K562 (cell line): ENCODE measurements around the gene RCOR1. TPM values are rescaled to one million over a fixed set of nuclear protein-coding genes. Genes with fewer than 3 reads are reported as not detected.

ENCODE experiments used
- ARID1B ChIP-seq: fragments of 450-650 bp; IDR thresholded peaks from 2 replicates; pipeline ENCODE4 v1.6.1; 2016; ENCODE audit warnings: antibody characterized with exemption, mild to moderate bottlenecking, inconsistent platforms
- CBFA2T2 ChIP-seq: fragments of 450-650 bp; conservative IDR thresholded peaks from 2 replicates; pipeline ENCODE4 v1.6.1; 2017; ENCODE audit warnings: mild to moderate bottlenecking
- EP300 ChIP-seq: IDR thresholded peaks from 2 replicates; pipeline ENCODE4 v1.6.1; 2012; ENCODE audit warnings: low read length, improper control_type of control experiment
- HMG20B ChIP-seq: fragments of 250-450 bp; sonication (Bioruptor Pico); IDR thresholded peaks from 2 replicates; pipeline ENCODE4 v1.5.0; 2021; ENCODE audit warnings: mild to moderate bottlenecking
- NCOR1 ChIP-seq: fragments of 450-650 bp; IDR thresholded peaks from 2 replicates; pipeline ENCODE4 v1.6.1; 2016; ENCODE audit warnings: mild to moderate bottlenecking, moderate library complexity
- PML ChIP-seq: IDR thresholded peaks from 2 replicates; pipeline ENCODE4 v1.6.1; 2012; ENCODE audit warnings: low read length, inconsistent platforms
- TCF3 ChIP-seq: sonication (generic); formaldehyde crosslinking; IDR thresholded peaks from 2 replicates; pipeline ENCODE4 v1.4.0; 2020; ENCODE audit warnings: mild to moderate bottlenecking, missing genetic modification reagents
- polyA plus RNA-seq, 8 experiments: library from polyadenylated mRNA; depleted of rRNA in 4 of 8; stranded (reverse) in 5 of 8; unstranded in 3 of 8; fragments of >200 nt; fragmentation: Nextera tagmentation in 2 of 8; fragmentation: Illumina TruSeq in 1 of 8; extraction: Ambion mirVana in 2 of 8; extraction: Trizol in 1 of 8; gene quantifications; 2 replicates each; pipeline versions ENCODE4 v1.2.1 to v1.2.3, GENCODE V29; 2011 to 2014; ENCODE audit warnings: inconsistent platforms in 1 of 8, missing spikeins in 1 of 8
- total RNA-seq, 7 experiments: library from RNA; depleted of rRNA in 6 of 7; stranded (reverse); fragments of >200 nt in 6 of 7; fragmentation: Illumina TruSeq in 2 of 7; extraction: Trizol in 2 of 7; gene quantifications; 2 replicates each; pipeline versions ENCODE4 v1.2.1 to v1.2.3, GENCODE V29; 2011 to 2021; ENCODE audit warnings: low replicate concordance in 1 of 7
- TF ChIP-seq, protein P1 (sequence below), 2 experiments: fragments of 450-650 bp; formaldehyde crosslinking in 1 of 2; IDR thresholded peaks; 2 replicates each; pipeline versions ENCODE4 v1.4.0 to v1.6.1; 2014 to 2020; ENCODE audit warnings: mild to moderate bottlenecking in 2 of 2, borderline replicate concordance in 1 of 2, low read depth in 1 of 2

RCOR1 gene
- total and polyA plus RNA-seq, 9 of the 15 experiments (the other 6 are each of a cell fraction or from before 2014, with no cell fraction given), result 8.5 to 47.9 (median 20.9) TPM

DNA sequence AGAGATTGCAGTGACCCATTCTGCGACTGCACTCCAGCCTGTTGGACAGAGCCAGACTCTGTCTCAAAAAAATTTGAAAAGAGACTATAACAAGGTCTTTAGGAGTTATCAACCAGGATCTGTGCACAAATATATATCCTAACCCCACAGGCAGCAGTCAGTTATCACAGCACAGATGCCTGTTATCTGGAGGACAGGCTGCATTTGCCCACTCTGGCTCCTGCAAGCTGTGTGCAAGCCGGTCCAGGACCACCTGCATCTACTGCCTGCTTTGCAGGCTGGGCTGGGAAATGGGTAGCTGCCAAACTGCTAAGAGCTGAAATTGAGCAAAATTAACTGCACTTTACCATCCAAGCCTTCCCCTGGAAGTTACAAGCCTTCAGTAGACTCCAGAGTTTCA lies 21.4 kb upstream of the RCOR1 start (continued):
- peak; percentile 84 for TF ChIP-seq ARID1B
- no peak for TF ChIP-seq HMG20B (CRISPR knock-in tag)
- TF ChIP-seq, protein P1, sequence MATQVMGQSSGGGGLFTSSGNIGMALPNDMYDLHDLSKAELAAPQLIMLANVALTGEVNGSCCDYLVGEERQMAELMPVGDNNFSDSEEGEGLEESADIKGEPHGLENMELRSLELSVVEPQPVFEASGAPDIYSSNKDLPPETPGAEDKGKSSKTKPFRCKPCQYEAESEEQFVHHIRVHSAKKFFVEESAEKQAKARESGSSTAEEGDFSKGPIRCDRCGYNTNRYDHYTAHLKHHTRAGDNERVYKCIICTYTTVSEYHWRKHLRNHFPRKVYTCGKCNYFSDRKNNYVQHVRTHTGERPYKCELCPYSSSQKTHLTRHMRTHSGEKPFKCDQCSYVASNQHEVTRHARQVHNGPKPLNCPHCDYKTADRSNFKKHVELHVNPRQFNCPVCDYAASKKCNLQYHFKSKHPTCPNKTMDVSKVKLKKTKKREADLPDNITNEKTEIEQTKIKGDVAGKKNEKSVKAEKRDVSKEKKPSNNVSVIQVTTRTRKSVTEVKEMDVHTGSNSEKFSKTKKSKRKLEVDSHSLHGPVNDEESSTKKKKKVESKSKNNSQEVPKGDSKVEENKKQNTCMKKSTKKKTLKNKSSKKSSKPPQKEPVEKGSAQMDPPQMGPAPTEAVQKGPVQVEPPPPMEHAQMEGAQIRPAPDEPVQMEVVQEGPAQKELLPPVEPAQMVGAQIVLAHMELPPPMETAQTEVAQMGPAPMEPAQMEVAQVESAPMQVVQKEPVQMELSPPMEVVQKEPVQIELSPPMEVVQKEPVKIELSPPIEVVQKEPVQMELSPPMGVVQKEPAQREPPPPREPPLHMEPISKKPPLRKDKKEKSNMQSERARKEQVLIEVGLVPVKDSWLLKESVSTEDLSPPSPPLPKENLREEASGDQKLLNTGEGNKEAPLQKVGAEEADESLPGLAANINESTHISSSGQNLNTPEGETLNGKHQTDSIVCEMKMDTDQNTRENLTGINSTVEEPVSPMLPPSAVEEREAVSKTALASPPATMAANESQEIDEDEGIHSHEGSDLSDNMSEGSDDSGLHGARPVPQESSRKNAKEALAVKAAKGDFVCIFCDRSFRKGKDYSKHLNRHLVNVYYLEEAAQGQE (IDR thresholded peaks at IDR 0.05; ENCODE audit: borderline replicate concordance), result peak; percentile 16; the same call in 1 of the 2 replicates
- TF ChIP-seq, protein P1 (CRISPR knock-in tag; IDR thresholded peaks at IDR 0.05; ENCODE audit: low read depth), result no peak
- peak; percentile 85 for TF ChIP-seq CBFA2T2
- TF ChIP-seq TCF3 (CRISPR knock-in tag), result peak; percentile 82
- peak; percentile 48; the same call in 1 of the 2 replicates for TF ChIP-seq EP300
- peak; percentile 59 for TF ChIP-seq NCOR1
- TF ChIP-seq PML, result peak; percentile 43; the same call in 1 of the 2 replicates
